Peyer's patch (tissue), 4 donors: ENCODE measurements around the gene CST3.

Experiments
- CTCF ChIP-seq, 6 experiments: fragments of 450-650 bp in 4 of 6; fragments of 200-600 bp in 2 of 6; sonication (generic) in 1 of 6; IDR thresholded peaks; one replicate each; pipeline ENCODE4 v1.5.1; 2017 to 2019; ENCODE audit warnings: antibody characterized with exemption in 6 of 6, mild to moderate bottlenecking in 3 of 6, moderate library complexity in 1 of 6
- POLR2A ChIP-seq, 2 donors: fragments of 450-650 bp; IDR thresholded peaks; one replicate each; pipeline ENCODE4 v1.5.1; 2017; ENCODE audit warnings: antibody characterized with exemption in 2 of 2, mild to moderate bottlenecking in 2 of 2, moderate library complexity in 2 of 2

GRCh38 chr20:23652371-23652770, 14.6 kb upstream of the CST3 start:
- TF ChIP-seq CTCF (IDR thresholded peaks at IDR 0.05), result no peak
- TF ChIP-seq POLR2A (IDR thresholded peaks at IDR 0.05), result no peak
